HepG2 (cell line): Measurements from ENCODE around the gene RHBDF2. TPM values are rescaled to one million over a fixed set of nuclear protein-coding genes. Genes with fewer than 3 reads are reported as not detected.

Source experiments
- ATAC-seq: fragments of 200-7000 bp; cut with Tn5 transposase; 3 replicates; pipeline ENCODE4 v1.9.1; 2020; ENCODE audit warnings: mild to moderate bottlenecking, moderate library complexity
- BruUV-seq: library from RNA; stranded (reverse); fragments of 400-500 nt; replicated peaks from 2 replicates; lab custom pipeline; 2021; lab: Mats Ljungman, UMichigan
- CTCF ChIA-PET: fragments of 300-600 bp; formaldehyde crosslinking; extraction: SDS; loops from one replicate; lab custom pipeline; 2021; ENCODE audit warnings: low total read pairs, inconsistent platforms, low intra/inter-chr PET ratio; lab: Yijun Ruan, JAX
- POLR2A ChIA-PET: fragments of 350-600 bp; sonication (Branson Sonifier 250); formaldehyde crosslinking; loops from one replicate; lab custom pipeline; 2020; ENCODE audit warnings: antibody characterized with exemption, inconsistent platforms; lab: Yijun Ruan, JAX
- DNase-seq: peaks from one replicate; pipeline ENCODE4 v3.0.0-alpha.2; 2015; ENCODE audit warnings: low spot score
- FAIRE-seq: peaks from 3 replicates; lab custom pipeline; 2011; peaks lifted over from hg19 to GRCh38; lab: Jason Lieb, UNC
- H2AFZ ChIP-seq: one replicate; pipeline ENCODE4 v1.6.1; 2011; ENCODE audit warnings: low read length, inconsistent platforms
- H3K27ac ChIP-seq: fragments of 300-600 bp; 3 replicates; pipeline ENCODE4 v1.8.0; 2011; ENCODE audit warnings: mixed run types, mild to moderate bottlenecking, mixed read lengths, low read length, inconsistent platforms; ENCODE audit not compliant: insufficient read depth; ENCODE audit errors: extremely low read length
- H3K27me3 ChIP-seq, 2 experiments: fragments of 200-600 bp in 1 of 2; 2 replicates in 1 of 2; 3 replicates in 1 of 2; pipeline versions ENCODE4 v1.6.0 to v1.8.0; 2011; ENCODE audit warnings: low read length in 2 of 2, mild to moderate bottlenecking in 2 of 2, moderate library complexity in 2 of 2, inconsistent platforms in 1 of 2; ENCODE audit not compliant: insufficient read depth in 2 of 2, control insufficient read depth in 1 of 2
- H3K36me3 ChIP-seq, 2 experiments: fragments of 200-600 bp in 1 of 2; replicated peaks in 1 of 2; 2 replicates in 1 of 2; 3 replicates in 1 of 2; pipeline versions ENCODE4 v1.5.1 to v1.8.0; 2011; ENCODE audit warnings: low read length in 2 of 2, inconsistent platforms in 1 of 2; ENCODE audit not compliant: insufficient read depth in 2 of 2, control insufficient read depth in 1 of 2
- H3K4me1 ChIP-seq: 2 replicates; pipeline ENCODE4 v1.5.1; 2012; ENCODE audit warnings: low read length, inconsistent platforms; ENCODE audit not compliant: insufficient read depth
- H3K4me2 ChIP-seq: 2 replicates; pipeline ENCODE4 v1.6.0; 2011; ENCODE audit warnings: low read depth, low read length, inconsistent platforms
- H3K4me3 ChIP-seq, 3 experiments: fragments of 200-600 bp in 1 of 3; sonication (generic), shearing (Covaris generic) in 1 of 3; replicated peaks in 1 of 3; 2 replicates each; pipeline ENCODE4 v1.5.1; 2011 to 2016; ENCODE audit warnings: low read length in 3 of 3, inconsistent platforms in 2 of 3, low read depth in 2 of 3, mild to moderate bottlenecking in 2 of 3, control low read depth in 1 of 3, mixed read lengths in 1 of 3; ENCODE audit not compliant: insufficient read depth in 1 of 3
- H3K79me2 ChIP-seq: one replicate; pipeline ENCODE4 v1.6.1; 2011; ENCODE audit warnings: low read length, inconsistent platforms; ENCODE audit not compliant: insufficient read depth
- H3K9ac ChIP-seq: 2 replicates; pipeline ENCODE4 v1.6.0; 2011; ENCODE audit warnings: mild to moderate bottlenecking, low read depth, low read length, inconsistent platforms; ENCODE audit not compliant: insufficient read depth
- H3K9me3 ChIP-seq: 2 replicates; pipeline ENCODE4 v1.5.1; 2012; ENCODE audit warnings: mild to moderate bottlenecking, low read length
- H4K20me1 ChIP-seq: 2 replicates; pipeline ENCODE4 v1.6.0; 2011; ENCODE audit warnings: inconsistent platforms, mild to moderate bottlenecking, low read length, moderate library complexity; ENCODE audit not compliant: insufficient read depth
- CHD2 ChIP-seq: IDR thresholded peaks from 2 replicates; pipeline ENCODE4 v1.6.1; 2011; ENCODE audit warnings: low read depth, low read length, improper control_type of control experiment
- HMGA1 ChIP-seq: sonication (generic); formaldehyde crosslinking; conservative IDR thresholded peaks from 2 replicates; pipeline ENCODE4 v1.4.0; 2020; ENCODE audit warnings: missing genetic modification reagents
- IRF1 ChIP-seq: sonication (generic); formaldehyde crosslinking; IDR thresholded peaks from 2 replicates; pipeline ENCODE4 v1.4.0; 2020; ENCODE audit warnings: low read depth, mild to moderate bottlenecking, missing genetic modification reagents
- NFYB ChIP-seq: sonication (generic); formaldehyde crosslinking; IDR thresholded peaks from 2 replicates; pipeline ENCODE4 v1.4.0; 2020; ENCODE audit warnings: missing genetic modification reagents
- REXO4 ChIP-seq: sonication (generic); formaldehyde crosslinking; IDR thresholded peaks from 2 replicates; pipeline ENCODE4 v1.8.0; 2022; ENCODE audit warnings: missing genetic modification reagents, mild to moderate bottlenecking, borderline replicate concordance
- THYN1 ChIP-seq: sonication (generic); formaldehyde crosslinking; IDR thresholded peaks from 2 replicates; pipeline ENCODE4 v1.8.1; 2023; ENCODE audit warnings: low read depth, mild to moderate bottlenecking, moderate library complexity, missing genetic modification reagents, borderline replicate concordance
- ZBTB26 ChIP-seq: IDR thresholded peaks from 2 replicates; pipeline ENCODE4 v1.6.1; 2016; ENCODE audit warnings: missing compliant biosample characterization, missing genetic modification reagents, borderline replicate concordance
- ZNF382 ChIP-seq: sonication (generic); formaldehyde crosslinking; IDR thresholded peaks from 2 replicates; pipeline ENCODE4 v1.5.0; 2020; ENCODE audit warnings: missing genetic modification reagents, mild to moderate bottlenecking, borderline replicate concordance
- ZNF567 ChIP-seq: sonication (generic); formaldehyde crosslinking; IDR thresholded peaks from 2 replicates; pipeline ENCODE4 v1.8.1; 2023; ENCODE audit warnings: mild to moderate bottlenecking, missing genetic modification reagents, borderline replicate concordance
- ZNF660 ChIP-seq: sonication (generic); formaldehyde crosslinking; IDR thresholded peaks from 2 replicates; pipeline ENCODE4 v1.5.1; 2020; ENCODE audit warnings: mild to moderate bottlenecking, low read depth, missing genetic modification reagents, borderline replicate concordance
- ZNF83 ChIP-seq: sonication (generic); formaldehyde crosslinking; IDR thresholded peaks from 2 replicates; pipeline ENCODE4 v1.4.0; 2020; ENCODE audit warnings: missing genetic modification reagents, mild to moderate bottlenecking, borderline replicate concordance
- WGBS: methylation state at CpG from one replicate; pipeline ENCODE4 v1.1.6; 2017; ENCODE audit warnings: low lambda C conversion rate; 5-methylcytosine and 5-hydroxymethylcytosine counted together
- in situ Hi-C: cut with HindIII; loops from 2 replicates; pipeline ENCODE4 v1.10.0; 2017; ENCODE audit warnings: low pct_unique_long_range_greater_than_20kb; ENCODE audit not compliant: extremely low pct_ligation_motif_present
- intact Hi-C: fragments of 100-400 bp; cut with micrococcal nuclease; formaldehyde crosslinking; loops from one replicate; pipeline ENCODE4 v1.10.0; 2022; ENCODE audit not compliant: unreplicated experiment
- polyA plus RNA-seq, 8 experiments: library from polyadenylated mRNA; depleted of rRNA in 3 of 8; stranded (reverse) in 7 of 8; unstranded in 1 of 8; fragments of >200 nt; fragmentation: Illumina TruSeq in 4 of 8; extraction: Trizol in 4 of 8; gene quantifications; 2 replicates each; pipeline versions ENCODE4 v1.2.1 to v1.2.3, GENCODE V29; 2011 to 2016; ENCODE audit warnings: low read depth in 4 of 8, missing spikeins in 1 of 8, mixed read lengths in 1 of 8; ENCODE audit not compliant: insufficient read depth in 1 of 8
- total RNA-seq, 5 experiments: library from RNA; depleted of rRNA; stranded (reverse); fragments of >200 nt; fragmentation: Illumina TruSeq; extraction: Trizol; gene quantifications; 2 replicates each; pipeline ENCODE4 v1.2.3, GENCODE V29; 2016; ENCODE audit warnings: low read depth in 1 of 5
- TF ChIP-seq, protein P1 (sequence below): sonication (generic); formaldehyde crosslinking; IDR thresholded peaks from 2 replicates; pipeline ENCODE4 v1.8.1; 2023; ENCODE audit warnings: missing genetic modification reagents, mild to moderate bottlenecking, borderline replicate concordance
- TF ChIP-seq, protein P2 (sequence below): sonication (generic); formaldehyde crosslinking; IDR thresholded peaks from 2 replicates; pipeline ENCODE4 v1.5.1; 2020; ENCODE audit warnings: mild to moderate bottlenecking, missing genetic modification reagents, borderline replicate concordance

RHBDF2 gene
- total and polyA plus RNA-seq, 2 of the 13 experiments (the other 11 are each of a cell fraction or from before 2014, with no cell fraction given): 7.8 to 24.2 TPM

GRCh38 chr17:76426853-76427252, 74.4 kb downstream of the RHBDF2 start:
- no peak for TF ChIP-seq ZNF660 (CRISPR knock-in tag)
- TF ChIP-seq, protein P1, sequence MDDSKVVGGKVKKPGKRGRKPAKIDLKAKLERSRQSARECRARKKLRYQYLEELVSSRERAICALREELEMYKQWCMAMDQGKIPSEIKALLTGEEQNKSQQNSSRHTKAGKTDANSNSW (CRISPR knock-in tag): no peak
- TF ChIP-seq ZNF382 (CRISPR knock-in tag): no peak
- Histone ChIP-seq H4K20me1 (peaks cover 23% of the 10 kb centered on the region; the same call in 1 of the 2 replicates), H3K9ac (no peak overlapping the region), H3K27ac (no peak overlapping the region), H3K4me1 (peaks cover 12% of the 10 kb centered on the region; the same call in 1 of the 2 replicates), H3K4me2 (no peak overlapping the region), H3K4me3 (no peak overlapping the region), H3K9me3 (no peaks in the 10 kb centered on the region), H3K27me3 (no peaks in the 10 kb centered on the region), H3K36me3 (peaks cover 5 to 12% of the 10 kb centered on the region in 2 experiments), H3K79me2 (peaks cover 70% of the 10 kb centered on the region), H2AFZ (no peak overlapping the region)
- no TSS peak for BruUV-seq
- POLR2A ChIA-PET: no interaction called here
- intact Hi-C loops (loop anchor here (2.0 kb wide), 1 partner anchor 26 kb away; the partner anchor contains the start of gene UBE2O), in situ Hi-C loops (no loop called here)
- FAIRE-seq (peak; percentile 37), DNase-seq (no peak), ATAC-seq (no peak)
- CTCF ChIA-PET: no interaction called here
- 98% methylated on average over 3 of the region's 3 CpGs for WGBS

DNA sequence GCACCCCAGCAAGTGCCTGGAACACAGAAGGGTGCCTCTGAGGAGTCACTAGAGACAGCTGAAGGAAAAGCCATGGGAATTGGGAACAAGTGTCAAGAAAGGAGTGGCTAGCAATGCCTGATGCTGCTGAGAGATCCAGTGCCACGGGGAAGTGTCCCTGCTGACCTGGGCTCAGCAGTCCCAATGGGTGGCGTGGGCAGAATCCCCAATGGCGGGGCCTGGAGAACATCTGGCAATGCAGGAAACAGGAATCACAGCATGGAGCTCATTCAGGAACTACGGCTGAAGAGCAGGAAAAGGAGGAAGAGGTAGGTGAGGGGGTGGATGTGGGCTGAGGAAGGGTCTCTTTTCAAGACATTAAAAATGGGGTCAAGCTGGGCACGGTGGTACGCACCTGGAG, 78.4 kb downstream of the RHBDF2 start:
- H3K79me2 ChIP-seq: peaks cover 72% of the 10 kb centered on the region
- no peaks in the 10 kb centered on the region for H3K27me3 ChIP-seq
- TF ChIP-seq, protein P2, sequence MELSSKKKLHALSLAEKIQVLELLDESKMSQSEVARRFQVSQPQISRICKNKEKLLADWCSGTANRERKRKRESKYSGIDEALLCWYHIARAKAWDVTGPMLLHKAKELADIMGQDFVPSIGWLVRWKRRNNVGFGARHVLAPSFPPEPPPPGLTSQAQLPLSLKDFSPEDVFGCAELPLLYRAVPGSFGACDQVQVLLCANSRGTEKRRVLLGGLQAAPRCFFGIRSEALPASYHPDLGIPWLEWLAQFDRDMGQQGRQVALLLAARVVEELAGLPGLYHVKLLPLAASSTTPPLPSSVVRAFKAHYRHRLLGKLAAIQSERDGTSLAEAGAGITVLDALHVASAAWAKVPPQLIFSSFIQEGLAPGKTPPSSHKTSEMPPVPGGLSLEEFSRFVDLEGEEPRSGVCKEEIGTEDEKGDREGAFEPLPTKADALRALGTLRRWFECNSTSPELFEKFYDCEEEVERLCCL: no peak
- TF ChIP-seq THYN1 (CRISPR knock-in tag): no peak
- TF ChIP-seq HMGA1 (CRISPR knock-in tag): no peak
- TF ChIP-seq ZNF567: no peak
- TF ChIP-seq REXO4 (CRISPR knock-in tag): no peak
- TF ChIP-seq IRF1: no peak
- TF ChIP-seq ZBTB26: no peak
- TF ChIP-seq CHD2: no peak
- no peak for TF ChIP-seq ZNF83 (CRISPR knock-in tag)
- no peak for TF ChIP-seq NFYB (CRISPR knock-in tag)
- H3K4me1 ChIP-seq: peaks cover 5% of the 10 kb centered on the region; the same call in 1 of the 2 replicates
- no peak overlapping the region for H3K9ac ChIP-seq
- H3K4me3 ChIP-seq: no peak overlapping the region
- intact Hi-C loops: no loop called here
- no peak overlapping the region for H3K4me2 ChIP-seq
- WGBS: 89% methylated on average over 6 of the region's 6 CpGs
- CTCF ChIA-PET: no interaction called here
- DNase-seq (no peak), FAIRE-seq (no peak), ATAC-seq (no peak)
- H3K9me3 ChIP-seq: no peaks in the 10 kb centered on the region
- POLR2A ChIA-PET: no interaction called here
- in situ Hi-C loops: no loop called here
- H3K27ac ChIP-seq: no peak overlapping the region
- H4K20me1 ChIP-seq: peaks cover 26% of the 10 kb centered on the region; the same call in 1 of the 2 replicates
- BruUV-seq: no TSS peak
- no peak overlapping the region for H2AFZ ChIP-seq
- H3K36me3 ChIP-seq: peaks cover 6 to 13% of the 10 kb centered on the region in 2 experiments; a peak in 4 of 5 replicates
